Lower leg skin (tissue), 4 donors: ENCODE data around the gene MTAP. TPM values are rescaled to one million over a fixed set of nuclear protein-coding genes. Genes with fewer than 3 reads are reported as not detected.

Experiments
- DNase-seq, 2 donors: peaks; one replicate each; pipeline ENCODE4 v3.0.0-alpha.2; 2019; ENCODE audit warnings: low spot score in 2 of 2
- H3K4me3 ChIP-seq: fragments of 200-600 bp; sonication (generic); 2 replicates; pipeline ENCODE4 v1.5.1; 2017; ENCODE audit warnings: mild to moderate bottlenecking, low read depth; ENCODE audit not compliant: poor library complexity, severe bottlenecking
- CTCF ChIP-seq, 3 donors: fragments of 450-650 bp; IDR thresholded peaks; one replicate each; pipeline ENCODE4 v1.5.1; 2016; ENCODE audit warnings: antibody characterized with exemption in 3 of 3, mild to moderate bottlenecking in 3 of 3, moderate library complexity in 2 of 3
- POLR2A ChIP-seq, 2 donors: fragments of 450-650 bp; IDR thresholded peaks; one replicate each; pipeline ENCODE4 v1.6.1; 2016 to 2017; ENCODE audit warnings: antibody characterized with exemption in 2 of 2, mild to moderate bottlenecking in 1 of 2, moderate library complexity in 1 of 2
- WGBS, 2 donors: methylation state at CpG; one replicate each; pipeline ENCODE4 v1.1.5; 2018; 5-methylcytosine and 5-hydroxymethylcytosine counted together
- intact Hi-C: fragments of 100-400 bp; cut with DNase I; formaldehyde crosslinking; loops from one replicate; pipeline ENCODE4 v1.15.0; 2023; ENCODE audit warnings: low total_unique reads
- total RNA-seq, 4 donors: library from RNA; depleted of rRNA; stranded (reverse); fragments of >200 nt; gene quantifications; one replicate each; pipeline ENCODE4 v1.1.0, GENCODE V29; 2016

Gene MTAP
- total RNA-seq, 4 donors from 2014 or later: 12.9 to 18.2 (median 14.7) TPM

GRCh38 chr9:21764846-21765245 is 37.6 kb upstream of the MTAP start:
- H3K4me3 ChIP-seq: no peak overlapping the region
- 32 to 65% methylated on average over 3 of the region's 3 CpGs for WGBS, 2 donors
- no peak for DNase-seq
- intact Hi-C loops: no loop called here
- TF ChIP-seq POLR2A (IDR thresholded peaks at IDR 0.05): no peak
- TF ChIP-seq CTCF (IDR thresholded peaks at IDR 0.05): no peak

GRCh38 chr9:21766096-21766495 is 36.3 kb upstream of the MTAP start:
- WGBS, 2 donors: 62 to 64% methylated on average over 2 of the region's 2 CpGs
- intact Hi-C loops: no loop called here
- no peak for TF ChIP-seq CTCF (IDR thresholded peaks at IDR 0.05)
- no peak for TF ChIP-seq POLR2A (IDR thresholded peaks at IDR 0.05)
- DNase-seq: no peak
- no peak overlapping the region for H3K4me3 ChIP-seq

GRCh38 chr9:21770871-21771560 is 31.4 kb upstream of the MTAP start:
- 49 to 52% methylated on average over 1 of the region's 1 CpG for WGBS, 2 donors
- no peak overlapping the region for H3K4me3 ChIP-seq
- DNase-seq: no peak
- intact Hi-C loops: no loop called here
- TF ChIP-seq POLR2A (IDR thresholded peaks at IDR 0.05) (no peak), CTCF (IDR thresholded peaks at IDR 0.05) (no peak)

DNA sequence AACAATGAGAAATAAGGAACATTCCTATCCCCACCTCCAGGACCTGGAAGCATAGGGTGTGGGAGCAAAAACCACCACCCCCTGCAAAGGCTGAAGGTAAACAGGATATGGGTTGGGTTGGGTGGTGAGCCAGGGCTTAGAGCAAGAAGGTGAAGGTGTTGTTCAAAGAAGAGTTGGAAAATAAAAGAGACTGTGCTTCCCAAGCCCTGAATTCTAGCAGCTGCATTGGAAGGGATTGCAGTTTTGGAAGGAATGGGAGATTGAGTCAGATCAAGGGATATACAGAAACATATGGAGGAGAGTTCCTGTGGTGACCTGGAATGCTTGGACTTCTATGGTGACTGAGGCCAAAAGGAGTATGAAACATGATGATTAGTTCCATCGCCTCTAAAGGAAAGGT is 24.7 kb upstream of the MTAP start:
- intact Hi-C loops: no loop called here

DNA sequence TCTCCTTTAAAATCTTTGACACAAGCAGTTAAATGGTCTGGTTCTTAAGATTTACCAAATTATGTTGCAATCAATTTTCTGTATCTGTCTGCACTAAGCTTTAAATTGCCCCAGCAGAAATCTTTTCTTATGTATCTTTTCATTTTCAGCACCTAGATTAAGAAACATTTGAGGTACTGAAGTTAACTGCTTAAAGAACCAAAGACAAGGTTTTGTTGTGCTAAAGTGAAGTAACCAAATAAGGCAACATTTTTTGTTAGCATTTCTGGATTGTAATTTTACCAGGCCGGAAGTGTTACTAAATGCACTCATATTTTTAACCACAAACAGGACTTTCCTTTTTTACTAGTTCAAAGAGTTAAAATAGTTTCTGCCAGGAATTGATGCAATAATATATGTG is 24.1 kb upstream of the MTAP start:
- WGBS, 2 donors: 52 to 59% methylated on average over 1 of the region's 1 CpG
- TF ChIP-seq POLR2A (IDR thresholded peaks at IDR 0.05) (no peak), CTCF (IDR thresholded peaks at IDR 0.05) (no peak)
- intact Hi-C loops: no loop called here
- H3K4me3 ChIP-seq: no peak overlapping the region
- DNase-seq: no peak

More for the DNA sequence above, 24.7 kb upstream of the MTAP start:
- no peak for DNase-seq
- 79% methylated on average over 1 of the region's 1 CpG for WGBS, 2 donors
- H3K4me3 ChIP-seq: no peak overlapping the region
- no peak for TF ChIP-seq CTCF (IDR thresholded peaks at IDR 0.05)
- no peak for TF ChIP-seq POLR2A (IDR thresholded peaks at IDR 0.05)

- intact Hi-C loops: no loop called here
- WGBS, 2 donors: 87 to 94% methylated on average over 2 of the region's 2 CpGs
- no peak for DNase-seq
- no peak for TF ChIP-seq CTCF (IDR thresholded peaks at IDR 0.05)
- TF ChIP-seq POLR2A (IDR thresholded peaks at IDR 0.05): no peak
- no peak overlapping the region for H3K4me3 ChIP-seq
These were observed 23.0 kb upstream of the MTAP start for GRCh38 chr9:21779397-21779796.
